Stimulated activated CD8-positive, alpha-beta memory T cell treated with anti-CD3 and anti-CD28 coated beads, Interleukin-7, amount 100 ng/mL, for 4 hours (primary cell): Measurements from ENCODE around the gene CNFN.

Source experiments
- DNase-seq, 2 donors: peaks; one replicate each; pipeline ENCODE4 v3.0.0-alpha.2; 2020; ENCODE audit warnings: low read depth in 2 of 2

CNFN gene

DNA sequence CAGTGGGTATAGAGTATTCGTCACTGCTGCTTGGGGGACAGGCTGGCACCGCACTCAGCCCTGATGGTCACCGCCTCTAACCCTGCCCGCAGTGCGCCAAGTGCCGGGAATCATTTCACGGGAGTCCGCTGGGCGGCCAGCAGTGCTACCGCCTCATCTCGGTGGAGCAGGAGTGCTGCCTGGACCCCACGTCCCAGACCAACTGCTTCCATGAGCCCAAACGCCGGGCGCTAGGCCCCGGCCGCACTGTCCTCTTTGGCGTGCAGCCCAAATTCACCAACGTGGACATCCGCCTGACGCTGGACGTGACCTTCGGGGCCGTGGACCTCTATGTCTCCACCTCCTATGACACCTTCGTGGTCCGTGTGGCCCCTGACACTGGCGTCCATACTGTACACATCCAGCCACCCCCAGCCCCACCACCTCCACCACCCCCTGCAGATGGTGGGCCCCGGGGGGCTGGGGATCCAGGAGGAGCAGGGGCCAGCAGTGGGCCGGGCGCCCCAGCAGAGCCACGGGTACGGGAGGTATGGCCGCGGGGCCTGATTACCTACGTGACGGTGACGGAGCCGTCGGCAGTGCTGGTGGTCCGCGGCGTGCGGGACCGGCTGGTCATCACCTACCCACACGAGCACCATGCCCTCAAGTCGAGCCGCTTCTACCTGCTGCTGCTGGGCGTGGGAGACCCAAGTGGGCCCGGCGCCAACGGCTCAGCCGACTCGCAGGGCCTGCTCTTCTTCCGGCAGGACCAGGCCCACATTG lies 14.5 kb downstream of the CNFN start:
- DNase-seq: no peak

DNA sequence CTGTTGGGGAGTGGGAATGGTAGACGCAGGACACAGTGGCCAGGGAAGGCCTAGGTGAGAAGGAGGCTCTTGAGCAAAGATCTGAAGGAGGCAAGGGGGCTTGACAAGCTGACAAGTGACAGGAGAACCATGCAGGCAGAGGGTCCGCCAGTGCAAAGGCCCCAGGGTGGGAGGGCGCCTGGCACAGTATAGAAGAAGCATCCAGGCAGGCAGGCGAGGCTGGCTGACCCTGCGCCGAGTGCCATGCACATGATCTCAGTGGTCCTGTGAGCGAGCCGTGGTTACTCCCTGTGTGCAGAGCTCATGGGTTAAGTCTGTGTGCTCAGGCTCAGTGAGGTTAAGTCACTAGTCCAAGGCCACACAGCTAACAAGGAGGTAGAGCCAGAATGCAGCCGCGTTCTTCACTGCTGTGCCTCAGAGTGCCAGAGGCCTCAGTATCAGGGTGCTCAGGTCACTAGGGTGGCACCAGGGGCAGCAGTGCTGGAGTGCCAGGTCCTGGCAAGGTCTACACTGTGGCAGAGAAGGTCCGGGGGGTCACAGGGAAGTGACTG lies 15.2 kb downstream of the CNFN start:
- DNase-seq: no peak

DNA sequence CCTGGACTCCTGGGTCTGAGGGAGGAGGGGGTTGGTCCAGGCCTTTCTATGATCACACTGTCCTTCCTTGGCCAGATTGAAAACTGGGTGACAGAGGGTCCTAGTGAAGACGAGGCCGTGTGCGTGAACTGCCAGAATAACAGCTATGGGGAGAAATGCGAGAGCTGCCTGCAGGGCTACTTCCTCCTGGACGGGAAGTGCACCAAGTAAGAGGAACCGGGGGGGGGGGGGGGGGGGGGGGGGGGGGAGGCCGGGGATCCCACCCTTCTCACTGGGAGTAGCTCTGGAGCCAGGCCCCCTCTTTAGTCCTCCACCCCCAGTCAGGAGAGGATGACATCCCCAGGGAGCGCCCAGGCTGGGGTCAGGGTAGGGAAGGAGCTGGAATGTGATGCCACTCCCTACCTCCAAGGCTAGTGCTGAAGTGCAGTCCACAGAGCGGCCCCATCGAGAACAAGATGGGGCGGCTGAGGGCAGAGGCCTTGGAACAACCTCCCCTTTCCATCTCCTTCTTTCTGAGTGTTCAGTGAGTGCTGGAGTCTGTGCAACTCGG lies 19.4 kb downstream of the CNFN start:
- DNase-seq: no peak

DNA sequence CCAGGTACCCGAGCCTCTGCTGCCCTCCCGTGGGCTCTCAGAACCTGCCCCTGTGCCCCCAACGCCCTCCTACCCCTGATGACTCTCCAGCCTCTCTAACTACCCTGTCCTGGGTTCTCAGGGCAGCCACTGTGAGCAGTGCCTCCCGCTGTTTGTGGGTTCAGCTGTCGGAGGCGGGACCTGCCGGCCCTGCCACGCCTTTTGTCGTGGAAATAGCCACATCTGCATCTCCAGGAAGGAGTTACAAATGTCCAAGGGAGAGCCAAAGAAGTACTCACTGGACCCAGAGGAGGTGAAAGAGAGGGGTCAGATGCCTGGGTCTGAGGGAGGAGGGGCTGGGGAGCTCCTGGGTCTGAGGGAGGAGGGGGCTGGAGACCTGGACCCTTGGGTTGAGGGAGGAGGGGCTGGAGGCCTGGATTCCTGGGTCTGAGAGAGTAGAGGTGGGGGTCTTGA lies 20.0 kb downstream of the CNFN start:
- DNase-seq: no peak

DNA sequence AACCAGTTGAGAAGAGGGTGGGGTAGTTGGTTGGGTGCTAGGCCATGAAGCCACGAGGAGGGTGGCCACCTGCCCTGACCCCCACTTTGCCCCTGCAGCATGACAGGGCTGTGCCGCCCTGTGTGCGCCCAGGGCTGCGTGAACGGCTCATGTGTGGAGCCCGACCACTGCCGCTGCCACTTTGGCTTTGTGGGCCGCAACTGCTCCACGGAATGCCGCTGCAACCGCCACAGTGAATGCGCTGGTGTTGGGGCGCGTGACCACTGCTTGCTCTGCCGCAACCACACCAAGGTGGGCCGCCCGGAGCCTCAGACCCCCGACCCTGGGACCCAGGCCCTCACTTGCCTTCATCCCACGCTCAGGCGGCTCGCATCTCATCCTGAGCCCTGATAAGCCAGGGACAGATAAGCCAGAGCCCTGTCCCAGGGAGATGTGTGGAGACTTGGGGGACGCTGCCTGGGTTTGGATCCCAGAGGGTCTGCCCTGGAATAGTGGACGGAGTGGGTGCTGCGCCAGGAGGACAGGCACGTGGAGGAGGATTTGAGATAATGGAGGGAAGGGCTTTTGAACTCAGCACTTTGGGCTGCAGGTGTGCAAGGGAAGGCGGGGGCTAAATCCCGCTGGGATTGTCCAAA lies 20.5 kb downstream of the CNFN start:
- DNase-seq: no peak

DNA sequence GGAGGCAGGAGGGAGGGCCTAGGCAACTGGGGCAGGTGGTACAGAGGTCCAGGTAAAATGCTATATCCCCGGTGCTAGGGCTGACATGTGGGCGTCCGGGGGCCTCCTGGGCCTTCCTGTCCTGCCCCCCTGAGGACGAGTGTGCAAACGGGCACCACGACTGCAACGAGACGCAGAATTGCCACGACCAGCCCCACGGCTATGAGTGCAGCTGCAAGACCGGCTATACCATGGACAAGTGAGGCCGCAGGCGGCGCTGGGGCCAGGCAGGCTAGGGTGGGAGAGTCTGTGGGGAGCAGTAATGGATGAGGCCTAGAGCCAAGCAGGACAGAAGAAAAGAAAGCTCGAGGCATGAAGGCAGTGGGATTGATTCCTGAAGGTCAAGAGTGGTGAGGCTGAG lies 21.3 kb downstream of the CNFN start:
- no peak for DNase-seq

DNA sequence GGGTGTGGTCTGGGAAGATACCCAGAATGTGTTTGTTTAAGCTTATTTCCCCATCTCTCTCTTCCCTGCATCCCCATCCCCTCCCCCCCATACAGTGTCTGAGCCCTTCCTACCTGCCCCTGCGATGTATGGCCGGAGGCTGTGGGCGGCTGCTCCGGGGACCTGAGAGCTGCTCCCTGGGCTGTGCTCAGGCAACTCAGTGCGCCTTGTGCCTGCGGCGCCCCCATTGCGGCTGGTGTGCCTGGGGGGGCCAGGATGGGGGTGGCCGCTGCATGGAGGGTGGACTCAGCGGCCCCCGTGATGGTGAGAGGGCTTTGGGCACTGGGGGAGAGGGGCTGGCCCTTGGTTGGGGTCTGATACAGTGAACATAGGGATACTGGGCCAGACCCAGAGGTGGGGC lies 21.7 kb downstream of the CNFN start:
- no peak for DNase-seq

DNA sequence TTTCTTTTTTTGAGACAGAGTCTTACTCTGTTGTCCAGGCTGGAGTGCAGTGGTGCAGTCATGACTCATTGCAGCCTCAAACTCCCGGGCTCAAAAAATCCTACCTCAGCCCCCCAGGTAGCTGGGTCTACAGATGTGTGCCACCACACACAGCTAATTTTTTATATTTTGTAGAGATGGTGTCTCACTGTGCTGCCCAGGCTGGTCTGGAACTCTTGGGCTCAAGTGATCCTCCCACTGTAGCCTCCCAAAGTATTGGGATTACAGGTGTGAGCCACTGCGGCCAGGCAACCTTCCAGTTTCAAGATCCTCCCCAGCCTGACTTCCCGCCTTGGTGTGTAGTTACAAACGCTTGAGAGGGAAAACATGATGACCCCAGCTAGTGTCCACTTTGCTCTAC lies 22.2 kb downstream of the CNFN start:
- DNase-seq: no peak

DNA sequence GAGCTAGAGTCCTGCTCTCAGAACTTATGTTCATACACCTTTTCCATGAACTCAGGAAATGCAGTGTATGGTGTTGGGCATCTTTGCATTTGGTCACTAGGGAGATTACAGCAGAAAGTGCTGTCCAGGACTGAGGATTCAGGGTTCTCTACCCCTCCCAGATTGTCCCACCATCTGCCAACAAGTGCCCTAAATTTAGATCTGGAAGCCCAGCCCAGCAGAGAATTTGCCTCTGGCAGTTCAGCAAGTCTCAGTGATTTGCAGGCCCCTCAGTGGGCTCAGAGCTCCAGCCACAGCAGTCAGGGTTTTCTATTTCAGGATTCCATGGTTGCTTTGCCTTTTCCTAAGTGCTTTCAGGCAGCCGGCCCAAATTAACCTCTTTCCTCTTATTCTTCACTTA lies 23.4 kb downstream of the CNFN start:
- no peak for DNase-seq

DNA sequence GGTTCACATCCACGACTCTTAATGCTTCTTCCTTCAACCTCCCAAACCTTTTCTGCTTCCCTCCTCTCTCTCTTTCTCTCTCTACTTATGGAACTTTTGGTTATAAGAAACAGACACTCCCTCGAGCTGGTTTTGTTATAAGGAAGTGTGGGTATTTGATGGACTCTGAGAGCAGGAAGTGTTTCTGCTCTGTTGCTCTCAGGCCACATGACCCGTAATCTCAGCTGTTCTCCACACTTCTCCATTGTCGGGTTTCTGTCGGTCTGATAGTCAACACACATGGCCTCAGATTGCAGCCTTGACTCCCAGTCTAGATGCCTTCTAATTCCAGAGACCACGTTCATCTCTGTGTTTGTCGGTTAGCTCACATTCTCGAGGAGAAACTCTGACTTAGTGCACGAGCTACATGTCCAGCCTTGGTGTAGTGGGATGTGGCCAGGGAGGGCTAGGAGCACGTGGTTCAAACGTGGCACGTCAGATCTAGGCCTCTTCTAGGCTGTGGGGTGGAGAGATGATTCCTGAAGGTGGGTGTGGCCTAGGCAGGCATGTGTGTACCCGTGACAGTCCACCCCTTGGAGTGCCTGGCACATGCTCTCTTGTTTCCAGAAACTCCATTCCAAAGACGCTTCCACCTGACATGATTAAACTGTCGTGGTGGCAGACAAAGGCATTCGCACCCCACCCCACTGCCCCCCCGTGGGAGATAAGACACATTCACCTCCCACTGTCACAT lies 26.3 kb downstream of the CNFN start:
- DNase-seq: no peak

DNA sequence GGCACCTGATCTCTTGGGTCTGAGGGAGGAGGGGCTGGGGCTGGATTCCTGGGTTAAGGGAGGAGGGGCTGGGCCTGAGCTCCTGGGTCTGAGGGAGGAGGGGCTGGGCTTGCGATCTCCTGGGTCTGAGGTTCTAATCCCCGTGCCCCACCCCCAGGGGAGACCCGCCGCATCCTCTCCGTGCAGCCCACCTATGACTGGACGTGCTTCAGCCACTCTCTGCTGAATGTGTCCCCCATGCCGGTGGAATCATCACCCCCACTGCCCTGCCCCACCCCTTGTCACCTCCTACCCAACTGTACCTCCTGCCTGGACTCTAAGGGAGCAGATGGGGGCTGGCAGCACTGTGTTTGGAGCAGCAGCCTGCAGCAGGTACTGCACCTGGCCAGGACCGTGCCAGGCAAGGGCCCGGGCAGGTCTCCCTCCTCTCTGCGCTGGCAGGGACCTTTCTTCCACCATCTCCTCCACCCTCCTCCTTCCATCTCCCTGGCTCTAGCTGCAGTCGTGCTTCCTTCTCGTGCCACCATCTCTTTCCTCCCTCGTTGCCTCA lies 27.1 kb downstream of the CNFN start:
- DNase-seq: no peak

DNA sequence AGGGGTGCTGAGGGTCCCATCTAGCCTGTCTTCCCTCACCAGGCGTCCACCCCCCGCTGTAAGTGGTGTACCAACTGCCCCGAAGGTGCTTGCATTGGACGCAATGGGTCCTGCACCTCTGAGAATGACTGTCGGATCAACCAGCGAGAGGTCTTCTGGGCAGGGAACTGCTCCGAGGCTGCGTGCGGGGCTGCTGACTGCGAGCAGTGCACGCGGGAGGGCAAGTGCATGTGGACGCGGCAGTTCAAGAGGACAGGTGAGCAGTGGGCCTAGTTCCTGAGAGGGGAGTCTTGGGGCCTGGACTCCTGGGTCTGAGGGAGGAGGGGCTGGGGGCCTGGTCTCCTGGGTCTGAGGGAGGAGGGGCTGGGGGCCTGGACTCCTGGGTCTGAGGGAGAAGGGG lies 27.8 kb downstream of the CNFN start:
- DNase-seq: no peak

DNA sequence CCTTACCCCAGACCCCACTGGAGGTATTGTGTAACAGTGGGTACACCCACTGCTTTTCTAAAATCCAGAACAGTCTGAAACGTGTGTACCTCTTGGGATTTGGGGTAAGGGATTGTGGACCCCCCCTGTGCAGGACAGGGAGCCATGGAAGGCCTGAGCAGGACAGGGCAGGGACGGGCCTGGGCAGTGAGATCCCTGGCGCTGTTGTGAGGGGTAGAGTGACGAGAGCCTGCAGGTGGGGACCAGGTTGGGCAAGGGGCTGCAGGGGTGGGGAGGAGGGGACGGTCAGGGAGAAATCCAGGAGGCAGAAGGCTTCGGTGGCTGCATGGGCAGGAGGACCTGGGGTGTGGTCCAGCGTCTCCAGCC lies 28.6 kb downstream of the CNFN start:
- DNase-seq: no peak

DNA sequence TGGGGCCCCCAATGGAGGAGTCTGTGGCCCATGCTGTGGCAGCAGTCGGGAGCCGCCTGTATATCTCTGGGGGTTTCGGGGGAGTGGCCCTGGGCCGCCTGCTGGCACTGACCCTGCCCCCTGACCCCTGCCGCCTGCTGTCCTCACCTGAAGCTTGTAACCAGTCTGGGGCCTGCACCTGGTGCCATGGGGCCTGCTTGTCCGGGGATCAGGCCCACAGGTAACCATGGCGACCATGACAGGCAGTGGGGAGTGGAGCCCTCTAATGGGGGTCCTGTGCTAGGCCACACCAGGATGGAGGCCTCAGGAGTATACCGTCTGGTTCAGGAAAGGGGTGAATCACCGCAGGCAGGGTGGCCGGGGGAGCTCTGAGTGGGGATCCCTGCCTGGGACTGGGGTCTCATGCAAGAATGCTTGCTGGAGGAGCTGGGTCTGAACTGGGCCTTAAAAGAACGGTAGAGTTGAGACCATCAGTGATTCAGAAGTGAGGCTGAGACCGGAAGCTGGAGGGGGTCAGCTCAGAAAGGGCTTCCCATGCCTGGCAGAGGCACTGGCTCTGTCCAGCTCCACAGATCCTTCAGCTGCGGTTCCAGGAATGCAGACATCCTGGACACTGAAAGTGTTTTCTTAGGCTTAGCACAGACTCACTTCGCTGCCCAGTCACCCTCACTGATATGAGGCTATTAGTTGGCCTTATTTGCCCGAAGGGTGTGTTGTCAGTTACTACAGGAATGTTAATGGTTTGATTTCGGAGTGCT lies 29.1 kb downstream of the CNFN start:
- no peak for DNase-seq

DNA sequence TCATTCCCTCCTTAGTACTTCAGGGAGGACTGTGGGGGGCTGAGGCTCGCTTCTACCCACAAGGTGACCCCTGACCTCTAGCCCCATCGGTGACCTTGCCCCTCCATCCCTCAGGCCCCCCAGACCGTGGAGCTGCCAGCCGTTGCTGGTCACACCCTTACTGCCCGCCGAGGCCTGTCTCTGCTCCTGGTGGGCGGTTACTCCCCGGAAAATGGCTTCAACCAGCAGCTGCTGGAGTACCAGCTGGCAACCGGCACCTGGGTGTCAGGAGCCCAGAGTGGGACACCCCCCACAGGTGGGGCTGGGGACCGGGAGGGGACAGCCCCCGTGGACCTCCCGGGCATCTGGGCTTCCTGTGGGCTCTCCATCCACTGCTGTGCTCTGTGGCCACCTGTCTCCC lies 32.8 kb downstream of the CNFN start:
- no peak for DNase-seq

DNA sequence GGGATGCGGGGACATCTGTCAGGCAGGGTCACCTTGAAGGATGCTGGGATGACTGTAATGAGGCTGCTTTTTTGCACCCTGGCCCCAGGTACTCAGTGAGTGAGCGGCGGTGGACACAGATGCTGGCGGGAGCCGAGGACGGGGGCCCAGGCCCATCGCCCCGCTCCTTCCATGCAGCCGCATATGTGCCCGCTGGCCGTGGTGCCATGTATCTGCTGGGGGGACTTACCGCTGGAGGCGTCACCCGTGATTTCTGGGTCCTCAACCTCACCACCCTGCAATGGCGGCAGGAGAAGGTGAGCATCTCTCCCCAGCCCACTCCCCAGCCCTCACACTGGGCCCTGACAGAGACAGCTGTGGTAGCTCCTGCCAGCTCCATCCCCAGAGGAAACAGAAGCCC lies 33.4 kb downstream of the CNFN start:
- no peak for DNase-seq

DNA sequence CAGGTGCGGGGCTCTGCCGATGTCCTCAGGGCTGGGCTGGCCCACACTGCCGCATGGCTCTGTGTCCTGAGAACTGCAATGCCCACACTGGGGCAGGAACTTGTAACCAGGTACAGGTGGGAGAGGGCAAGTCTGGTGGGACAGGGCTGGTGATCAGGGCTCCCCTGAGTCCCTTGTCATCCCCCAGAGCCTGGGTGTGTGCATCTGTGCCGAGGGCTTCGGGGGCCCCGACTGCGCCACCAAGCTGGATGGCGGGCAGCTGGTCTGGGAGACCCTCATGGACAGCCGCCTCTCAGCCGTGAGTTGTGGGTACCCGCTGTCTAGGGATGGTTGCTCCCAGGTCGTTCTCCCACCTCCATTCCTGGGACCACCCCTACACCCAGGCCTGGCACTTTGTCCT lies 34.2 kb downstream of the CNFN start:
- DNase-seq: no peak

DNA sequence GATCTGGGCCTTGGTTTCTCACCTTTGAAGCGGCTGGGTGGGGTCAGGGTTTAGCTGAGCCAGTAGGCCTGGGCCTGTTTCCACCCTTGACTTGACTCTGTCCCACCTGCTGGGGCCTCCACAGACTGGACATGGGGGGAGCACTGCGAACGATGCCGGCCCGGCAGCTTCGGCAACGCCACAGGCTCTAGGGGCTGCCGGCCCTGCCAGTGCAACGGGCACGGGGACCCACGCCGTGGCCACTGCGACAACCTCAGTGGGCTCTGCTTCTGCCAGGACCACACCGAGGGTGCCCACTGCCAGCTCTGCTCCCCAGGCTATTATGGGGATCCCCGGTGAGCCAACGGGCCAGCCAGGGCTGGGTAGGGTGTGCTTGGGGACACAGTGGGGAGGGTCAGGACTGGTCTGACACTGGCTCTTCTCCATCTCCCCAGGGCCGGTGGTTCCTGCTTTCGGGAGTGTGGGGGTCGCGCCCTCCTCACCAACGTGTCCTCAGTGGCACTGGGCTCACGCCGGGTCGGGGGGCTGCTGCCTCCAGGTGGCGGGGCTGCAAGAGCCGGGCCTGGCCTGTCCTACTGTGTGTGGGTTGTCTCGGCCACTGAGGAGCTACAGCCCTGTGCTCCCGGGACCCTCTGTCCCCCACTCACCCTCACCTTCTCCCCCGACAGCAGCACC lies 36.6 kb downstream of the CNFN start:
- no peak for DNase-seq

DNA sequence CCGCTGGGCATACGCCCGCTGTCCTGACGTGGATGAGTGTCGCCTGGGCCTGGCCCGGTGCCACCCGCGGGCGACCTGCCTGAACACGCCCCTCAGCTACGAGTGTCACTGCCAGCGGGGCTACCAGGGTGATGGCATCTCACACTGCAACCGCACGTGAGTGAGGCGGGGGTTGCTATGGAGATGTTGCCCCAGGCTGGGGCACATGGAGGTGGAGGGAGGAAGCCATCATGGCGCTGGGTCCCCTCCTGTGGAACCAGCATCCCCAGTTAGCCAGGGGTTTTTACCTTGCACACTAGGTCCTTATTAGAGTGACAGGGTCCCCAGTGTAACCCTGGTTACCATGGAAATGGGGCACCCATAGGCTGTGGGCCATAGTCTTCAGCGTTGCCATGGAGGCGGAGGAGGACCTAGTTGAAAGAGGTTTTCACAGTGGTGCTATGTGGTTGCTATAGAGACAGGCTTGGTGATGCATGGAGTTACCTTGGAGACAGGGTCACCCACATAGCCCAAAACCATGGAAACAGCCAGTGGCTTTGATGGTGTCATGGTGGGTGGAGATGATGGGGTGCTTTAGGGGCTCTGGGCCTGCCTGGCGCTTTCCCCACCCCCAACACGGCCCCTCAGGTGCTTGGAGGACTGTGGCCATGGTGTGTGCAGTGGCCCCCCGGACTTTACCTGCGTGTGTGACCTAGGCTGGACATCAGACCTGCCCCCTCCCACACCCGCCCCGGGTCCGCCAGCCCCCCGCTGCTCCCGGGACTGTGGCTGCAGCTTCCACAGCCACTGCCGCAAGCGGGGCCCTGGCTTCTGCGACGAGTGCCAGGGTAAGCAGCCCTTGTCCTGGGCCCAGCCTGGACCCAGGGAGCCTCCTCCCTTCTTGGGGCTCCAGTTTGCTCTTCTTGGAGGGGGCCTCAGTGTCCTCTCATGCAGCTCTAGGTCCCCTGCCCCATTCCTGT lies 37.5 kb downstream of the CNFN start:
- no peak for DNase-seq
